CD4-positive, alpha-beta T cell treated with Interferon gamma for 1 hour (primary cell): ENCODE data around the gene ADORA2A.
"Not testable (repeated sequence)": the region's sequence is repeated elsewhere in the genome, so short reads cannot be mapped to it uniquely, and the experiment has no call there.

Experiments used
- DNase-seq: peaks from one replicate; pipeline ENCODE4 v3.0.0-alpha.2; 2020

Gene ADORA2A

GRCh38 chr22:24455751-24456426 lies 28.5 kb downstream of the ADORA2A start:
- no peak for DNase-seq

GRCh38 chr22:24457894-24458420 lies 30.6 kb downstream of the ADORA2A start:
- no peak for DNase-seq

- no peak for DNase-seq
Observed at GRCh38 chr22:24459911-24460310, 32.5 kb downstream of the ADORA2A start.

- no peak for DNase-seq
Observed at GRCh38 chr22:24460418-24461089, 33.2 kb downstream of the ADORA2A start.

GRCh38 chr22:24463071-24463760 lies 35.8 kb downstream of the ADORA2A start:
- no peak for DNase-seq

GRCh38 chr22:24465566-24465965 lies 38.2 kb downstream of the ADORA2A start:
- DNase-seq, result no peak

GRCh38 chr22:24465975-24466374 lies 38.6 kb downstream of the ADORA2A start:
- no peak for DNase-seq

GRCh38 chr22:24466716-24467328 lies 39.4 kb downstream of the ADORA2A start:
- DNase-seq, result no peak

GRCh38 chr22:24467340-24467739 lies 39.9 kb downstream of the ADORA2A start:
- no peak for DNase-seq

GRCh38 chr22:24471570-24471969 lies 44.2 kb downstream of the ADORA2A start:
- DNase-seq, result no peak

GRCh38 chr22:24473284-24473683 lies 45.9 kb downstream of the ADORA2A start:
- no peak for DNase-seq

- DNase-seq, result no peak
Observed at GRCh38 chr22:24474221-24474620, 46.8 kb downstream of the ADORA2A start.

GRCh38 chr22:24474649-24475255 lies 47.4 kb downstream of the ADORA2A start:
- DNase-seq, result no peak

- DNase-seq, result no peak
Observed at GRCh38 chr22:24481641-24482040, 54.2 kb downstream of the ADORA2A start.

GRCh38 chr22:24482575-24482974 lies 55.2 kb downstream of the ADORA2A start:
- no peak for DNase-seq

- no peak for DNase-seq
Observed at GRCh38 chr22:24482998-24483397, 55.6 kb downstream of the ADORA2A start.

GRCh38 chr22:24483976-24484545 lies 56.7 kb downstream of the ADORA2A start:
- no peak for DNase-seq

GRCh38 chr22:24485170-24485569 lies 57.8 kb downstream of the ADORA2A start:
- no peak for DNase-seq

GRCh38 chr22:24485608-24486007 lies 58.2 kb downstream of the ADORA2A start:
- DNase-seq, result no peak

- no peak for DNase-seq
Observed at GRCh38 chr22:24486501-24486921, 59.1 kb downstream of the ADORA2A start.

GRCh38 chr22:24489011-24489410 lies 61.6 kb downstream of the ADORA2A start:
- no peak for DNase-seq

GRCh38 chr22:24489434-24489833 lies 62.0 kb downstream of the ADORA2A start:
- DNase-seq, result not testable (repeated sequence)
